ENCODE results near the gene FNDC3A.

GRCh38 chr13:49057176-49057575 lies 81.5 kb downstream of the FNDC3A start:
- TF ChIP-seq CTCF (IDR thresholded peaks at IDR 0.05) = no peak
- TF ChIP-seq POLR2A (IDR thresholded peaks at IDR 0.05) = no peak
